ENCODE results near the gene PIAS1. TPM values are rescaled to one million over a fixed set of nuclear protein-coding genes. Genes with fewer than 3 reads are reported as not detected.

PIAS1 gene
- total and polyA plus RNA-seq, 2 donors (not counting 1 experiment from before 2014, with no cell fraction given) = 28.8 to 87.3 TPM

DNA sequence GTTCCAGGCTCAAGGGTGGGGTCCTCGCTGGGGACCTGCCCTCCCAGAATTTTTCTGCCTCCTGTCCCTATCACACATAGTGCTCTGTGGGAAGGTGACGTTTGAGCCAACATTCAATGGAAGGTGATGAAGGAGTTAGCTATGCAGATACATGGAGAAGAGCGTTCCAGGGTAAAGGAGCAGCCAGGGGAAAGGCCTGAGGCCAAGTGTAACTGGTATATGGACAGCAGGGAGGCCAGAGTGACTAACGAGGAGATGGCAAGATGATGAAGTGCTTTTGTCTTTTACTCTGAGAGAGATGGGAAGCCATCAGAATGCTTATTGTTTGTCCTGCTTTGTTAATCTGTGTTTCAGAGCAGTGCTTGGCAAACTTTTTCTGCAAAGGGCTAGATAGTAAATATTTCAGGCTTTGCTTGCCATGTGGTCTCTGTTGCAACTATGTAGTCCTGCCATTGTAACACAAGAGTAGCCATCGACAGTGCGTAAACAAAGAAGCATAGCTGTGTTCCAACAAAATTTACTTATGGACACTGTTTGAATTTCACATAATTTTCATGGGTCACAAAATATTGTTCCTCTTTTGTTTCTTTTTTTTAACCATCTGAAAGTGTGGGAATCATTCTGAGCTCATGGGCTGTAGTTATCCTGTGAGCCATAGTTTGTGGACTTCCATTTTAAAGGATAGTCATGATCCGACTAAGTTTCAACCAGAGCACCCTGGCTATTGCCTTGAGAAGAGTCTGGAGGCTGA is 25.8 kb upstream of the PIAS1 start:
- intact Hi-C loops (cut with micrococcal nuclease) = no loop called here
- no peak overlapping the region for H2AFZ ChIP-seq (ENCODE audit: insufficient read depth, low read depth, low read length, poor library complexity, severe bottlenecking)
- Mint-ChIP-seq H3K4me1 (peaks cover 2% of the 10 kb centered on the region), H3K27ac (no peak overlapping the region), H3K27me3 (peaks cover under 1% of the 10 kb centered on the region), H3K4me3 (no peak overlapping the region), H3K9me3 (ENCODE audit: insufficient read depth) (no peaks in the 10 kb centered on the region)
- H3K4me2 ChIP-seq (replicated peaks; ENCODE audit: low read depth, low read length, poor library complexity, severe bottlenecking) = no peak overlapping the region
- TF ChIP-seq EZH2 (IDR thresholded peaks at IDR 0.05; ENCODE audit: borderline replicate concordance, insufficient read depth, low read depth, low read length, poor library complexity, severe bottlenecking) = no peak
- TF ChIP-seq, protein P1, sequence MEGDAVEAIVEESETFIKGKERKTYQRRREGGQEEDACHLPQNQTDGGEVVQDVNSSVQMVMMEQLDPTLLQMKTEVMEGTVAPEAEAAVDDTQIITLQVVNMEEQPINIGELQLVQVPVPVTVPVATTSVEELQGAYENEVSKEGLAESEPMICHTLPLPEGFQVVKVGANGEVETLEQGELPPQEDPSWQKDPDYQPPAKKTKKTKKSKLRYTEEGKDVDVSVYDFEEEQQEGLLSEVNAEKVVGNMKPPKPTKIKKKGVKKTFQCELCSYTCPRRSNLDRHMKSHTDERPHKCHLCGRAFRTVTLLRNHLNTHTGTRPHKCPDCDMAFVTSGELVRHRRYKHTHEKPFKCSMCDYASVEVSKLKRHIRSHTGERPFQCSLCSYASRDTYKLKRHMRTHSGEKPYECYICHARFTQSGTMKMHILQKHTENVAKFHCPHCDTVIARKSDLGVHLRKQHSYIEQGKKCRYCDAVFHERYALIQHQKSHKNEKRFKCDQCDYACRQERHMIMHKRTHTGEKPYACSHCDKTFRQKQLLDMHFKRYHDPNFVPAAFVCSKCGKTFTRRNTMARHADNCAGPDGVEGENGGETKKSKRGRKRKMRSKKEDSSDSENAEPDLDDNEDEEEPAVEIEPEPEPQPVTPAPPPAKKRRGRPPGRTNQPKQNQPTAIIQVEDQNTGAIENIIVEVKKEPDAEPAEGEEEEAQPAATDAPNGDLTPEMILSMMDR (IDR thresholded peaks at IDR 0.05) = no peak
- no peak for DNase-seq
- no peaks in the 10 kb centered on the region for H3K36me3 ChIP-seq (replicated peaks in 1 of 2; ENCODE audit: control extremely low read depth in 1 of 2, control insufficient read depth in 1 of 2, extremely low read depth in 1 of 2, insufficient read depth in 2 of 2, low read length in 1 of 2)
- ATAC-seq (ENCODE audit: low read depth) = no peak
- no peak overlapping the region for H3K27ac ChIP-seq (ENCODE audit: low read length in 2 of 2)
- H3K4me1 ChIP-seq (ENCODE audit: control insufficient read depth in 2 of 2, insufficient read depth in 2 of 2, low read length in 2 of 2) = no peaks in the 10 kb centered on the region
- no peaks in the 10 kb centered on the region for H3K79me2 ChIP-seq (ENCODE audit: control insufficient read depth, insufficient read depth, low read length)
- H3K27me3 ChIP-seq (replicated peaks in 1 of 4; ENCODE audit: control extremely low read depth in 1 of 4, control insufficient read depth in 3 of 4, insufficient read depth in 4 of 4, low read length in 3 of 4) = no peaks in the 10 kb centered on the region
- no peaks in the 10 kb centered on the region for H3K9me3 ChIP-seq (ENCODE audit: control extremely low read depth in 1 of 3, control insufficient read depth in 2 of 3, insufficient read depth in 1 of 3, low read length in 2 of 3)
- no peaks in the 10 kb centered on the region for H4K20me1 ChIP-seq (ENCODE audit: control insufficient read depth, insufficient read depth, low read length, poor library complexity, severe bottlenecking)
- H3K9ac ChIP-seq (ENCODE audit: low read length) = no peak overlapping the region
- ChIA-PET POLR2A (no interaction called here), CTCF (no interaction called here)
- 92% methylated on average over 5 of the region's 7 CpGs for WGBS (ENCODE audit: insufficient coverage)
- no peak overlapping the region for H3K4me3 ChIP-seq (ENCODE audit: control extremely low read depth in 1 of 5, extremely low read depth in 1 of 5, insufficient read depth in 1 of 5, low read depth in 2 of 5, low read length in 4 of 5)

DNA sequence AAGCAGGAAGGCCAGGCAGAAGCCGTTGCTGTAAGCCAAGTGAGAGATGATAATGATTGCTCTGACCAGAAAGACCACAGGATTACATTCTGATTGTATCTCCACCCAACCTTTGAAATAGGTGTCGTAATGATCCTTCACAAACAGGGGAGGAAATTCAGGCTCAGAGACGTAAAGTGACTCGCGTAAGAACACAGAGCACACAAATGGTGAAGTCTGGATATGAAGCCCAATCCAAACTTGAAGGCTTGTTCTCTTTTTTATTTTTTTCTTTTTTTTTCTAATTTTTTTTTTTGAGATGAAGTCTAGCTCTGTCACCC is 25.3 kb upstream of the PIAS1 start:
- Histone ChIP-seq H3K36me3 (replicated peaks in 1 of 2; ENCODE audit: control extremely low read depth in 1 of 2, control insufficient read depth in 1 of 2, extremely low read depth in 1 of 2, insufficient read depth in 2 of 2, low read length in 1 of 2) (no peaks in the 10 kb centered on the region), H3K27ac (ENCODE audit: low read length in 2 of 2) (no peak overlapping the region), H3K4me1 (ENCODE audit: control insufficient read depth in 2 of 2, insufficient read depth in 2 of 2, low read length in 2 of 2) (no peaks in the 10 kb centered on the region), H3K4me2 (replicated peaks; ENCODE audit: low read depth, low read length, poor library complexity, severe bottlenecking) (no peak overlapping the region), H3K9me3 (ENCODE audit: control extremely low read depth in 1 of 3, control insufficient read depth in 2 of 3, insufficient read depth in 1 of 3, low read length in 2 of 3) (no peaks in the 10 kb centered on the region), H2AFZ (ENCODE audit: insufficient read depth, low read depth, low read length, poor library complexity, severe bottlenecking) (no peak overlapping the region), H4K20me1 (ENCODE audit: control insufficient read depth, insufficient read depth, low read length, poor library complexity, severe bottlenecking) (no peaks in the 10 kb centered on the region), H3K79me2 (ENCODE audit: control insufficient read depth, insufficient read depth, low read length) (no peaks in the 10 kb centered on the region), H3K27me3 (replicated peaks in 1 of 4; ENCODE audit: control extremely low read depth in 1 of 4, control insufficient read depth in 3 of 4, insufficient read depth in 4 of 4, low read length in 3 of 4) (no peaks in the 10 kb centered on the region), H3K4me3 (ENCODE audit: control extremely low read depth in 1 of 5, extremely low read depth in 1 of 5, insufficient read depth in 1 of 5, low read depth in 2 of 5, low read length in 4 of 5) (no peak overlapping the region), H3K9ac (ENCODE audit: low read length) (no peak overlapping the region)
- 100% methylated on average over 5 of the region's 5 CpGs for WGBS (ENCODE audit: insufficient coverage)
- Mint-ChIP-seq H3K4me1 (peaks cover 2% of the 10 kb centered on the region), H3K27me3 (no peaks in the 10 kb centered on the region), H3K9me3 (ENCODE audit: insufficient read depth) (no peaks in the 10 kb centered on the region), H3K27ac (no peak overlapping the region), H3K4me3 (no peak overlapping the region)
- intact Hi-C loops (cut with micrococcal nuclease) = no loop called here
- TF ChIP-seq EZH2 (IDR thresholded peaks at IDR 0.05; ENCODE audit: borderline replicate concordance, insufficient read depth, low read depth, low read length, poor library complexity, severe bottlenecking) = no peak
- TF ChIP-seq, protein P1 (IDR thresholded peaks at IDR 0.05) = no peak
- CTCF ChIA-PET = no interaction called here
- ATAC-seq (ENCODE audit: low read depth) (no peak), DNase-seq (no peak)
- POLR2A ChIA-PET = no interaction called here
